Measurements from ENCODE around the gene SETD1A. TPM values are rescaled to one million over a fixed set of nuclear protein-coding genes. Genes with fewer than 3 reads are reported as not detected.
"Not testable (repeated sequence)": the region's sequence is repeated elsewhere in the genome, so short reads cannot be mapped to it uniquely, and the experiment has no call there.

Gene SETD1A
- total and polyA plus RNA-seq, 5 donors from 2014 or later: 0.33 to 35.2 (median 0.85) TPM

- not testable (repeated sequence) for ATAC-seq (ENCODE audit: low read depth in 2 of 2); DNase-seq
- H3K4me3 Mint-ChIP-seq: peak overlapping the region in 3 of 4 donors; percentile 9 to 76 (median 55)
Measured at GRCh38 chr16:31011815-31012214, 54.3 kb downstream of the SETD1A start.

GRCh38 chr16:31013292-31013691, 55.7 kb downstream of the SETD1A start:
- peaks cover 0 to 18% (median 4%) of the 10 kb centered on the region in 4 donors for H3K4me1 Mint-ChIP-seq
- peaks cover 55% of the 10 kb centered on the region for H3K27me3 Mint-ChIP-seq
- H3K27me3 ChIP-seq (ENCODE audit: control insufficient read depth, insufficient read depth, low read length); H3K9me3 ChIP-seq (ENCODE audit: control insufficient read depth in 2 of 2, low read length in 2 of 2); H3K4me3 ChIP-seq (ENCODE audit: low read depth, low read length); H3K27ac ChIP-seq (ENCODE audit: insufficient read depth, low read length, poor library complexity, severe bottlenecking); H3K9me3 Mint-ChIP-seq; H3K36me3 ChIP-seq (ENCODE audit: control insufficient read depth, insufficient read depth, low read length); H3K27ac Mint-ChIP-seq; H3K36me3 Mint-ChIP-seq; ATAC-seq (ENCODE audit: low read depth in 2 of 2); H3K4me1 ChIP-seq (ENCODE audit: control insufficient read depth, insufficient read depth, low read length, poor library complexity, severe bottlenecking); DNase-seq: not testable (repeated sequence)
- H3K4me3 Mint-ChIP-seq: peak overlapping the region in 1 of 4 donors; percentile 49

More at GRCh38 chr16:31011815-31012214, 54.3 kb downstream of the SETD1A start:
- H3K27me3 Mint-ChIP-seq: peaks cover 59% of the 10 kb centered on the region
- not testable (repeated sequence) for H3K9me3 ChIP-seq (ENCODE audit: control insufficient read depth in 2 of 2, low read length in 2 of 2); H3K9me3 Mint-ChIP-seq; H3K27ac ChIP-seq (ENCODE audit: insufficient read depth, low read length, poor library complexity, severe bottlenecking); H3K36me3 Mint-ChIP-seq; H3K4me3 ChIP-seq (ENCODE audit: low read depth, low read length); H3K4me1 ChIP-seq (ENCODE audit: control insufficient read depth, insufficient read depth, low read length, poor library complexity, severe bottlenecking); H3K36me3 ChIP-seq (ENCODE audit: control insufficient read depth, insufficient read depth, low read length); H3K27me3 ChIP-seq (ENCODE audit: control insufficient read depth, insufficient read depth, low read length)
- peak overlapping the region in 1 of 3 donors; percentile 81 for H3K27ac Mint-ChIP-seq
- H3K4me1 Mint-ChIP-seq: peaks cover 0 to 18% (median 4%) of the 10 kb centered on the region in 4 donors

- Histone ChIP-seq H3K27me3 (ENCODE audit: control insufficient read depth, insufficient read depth, low read length) (peaks cover 6% of the 10 kb centered on the region), H3K4me1 (ENCODE audit: control insufficient read depth, insufficient read depth, low read length, poor library complexity, severe bottlenecking) (peaks cover 3% of the 10 kb centered on the region), H3K27ac (ENCODE audit: insufficient read depth, low read length, poor library complexity, severe bottlenecking) (no peak overlapping the region), H3K4me3 (ENCODE audit: low read depth, low read length) (no peak overlapping the region), H3K9me3 (ENCODE audit: control insufficient read depth in 2 of 2, low read length in 2 of 2) (no peaks in the 10 kb centered on the region), H3K36me3 (ENCODE audit: control insufficient read depth, insufficient read depth, low read length) (no peaks in the 10 kb centered on the region)
- H3K27ac Mint-ChIP-seq: peak overlapping the region in 1 of 3 donors; percentile 51
- H3K9me3 Mint-ChIP-seq: no peaks in the 10 kb centered on the region
- no peak overlapping the region for H3K4me3 Mint-ChIP-seq
- DNase-seq: no peak
- H3K27me3 Mint-ChIP-seq: peaks cover 42% of the 10 kb centered on the region
- ATAC-seq (ENCODE audit: low read depth in 2 of 2): no peak
- peaks cover 3% of the 10 kb centered on the region for H3K36me3 Mint-ChIP-seq
- peaks cover 0 to 10% (median 4%) of the 10 kb centered on the region in 4 donors for H3K4me1 Mint-ChIP-seq
Measured at GRCh38 chr16:31016018-31016417, 58.5 kb downstream of the SETD1A start.

GRCh38 chr16:31017756-31018155, 60.2 kb downstream of the SETD1A start:
- peaks cover 26% of the 10 kb centered on the region for H3K27me3 Mint-ChIP-seq
- H3K9me3 ChIP-seq (ENCODE audit: control insufficient read depth in 2 of 2, low read length in 2 of 2); H3K27ac Mint-ChIP-seq; H3K36me3 Mint-ChIP-seq; H3K4me1 ChIP-seq (ENCODE audit: control insufficient read depth, insufficient read depth, low read length, poor library complexity, severe bottlenecking); H3K4me3 Mint-ChIP-seq; H3K9me3 Mint-ChIP-seq; H3K27me3 ChIP-seq (ENCODE audit: control insufficient read depth, insufficient read depth, low read length); DNase-seq; H3K36me3 ChIP-seq (ENCODE audit: control insufficient read depth, insufficient read depth, low read length); H3K4me3 ChIP-seq (ENCODE audit: low read depth, low read length); H3K27ac ChIP-seq (ENCODE audit: insufficient read depth, low read length, poor library complexity, severe bottlenecking); H3K4me1 Mint-ChIP-seq; ATAC-seq (ENCODE audit: low read depth in 2 of 2): not testable (repeated sequence)

- no peaks in the 10 kb centered on the region for H3K9me3 Mint-ChIP-seq
- Histone ChIP-seq H3K36me3 (ENCODE audit: control insufficient read depth, insufficient read depth, low read length) (no peaks in the 10 kb centered on the region), H3K27ac (ENCODE audit: insufficient read depth, low read length, poor library complexity, severe bottlenecking) (no peak overlapping the region), H3K4me1 (ENCODE audit: control insufficient read depth, insufficient read depth, low read length, poor library complexity, severe bottlenecking) (no peaks in the 10 kb centered on the region), H3K27me3 (ENCODE audit: control insufficient read depth, insufficient read depth, low read length) (no peaks in the 10 kb centered on the region), H3K9me3 (ENCODE audit: control insufficient read depth in 2 of 2, low read length in 2 of 2) (no peaks in the 10 kb centered on the region), H3K4me3 (ENCODE audit: low read depth, low read length) (no peak overlapping the region)
- DNase-seq (no peak), ATAC-seq (ENCODE audit: low read depth in 2 of 2) (no peak)
- peaks cover 8% of the 10 kb centered on the region for H3K27me3 Mint-ChIP-seq
- no peaks in the 10 kb centered on the region for H3K4me1 Mint-ChIP-seq
- H3K36me3 Mint-ChIP-seq: no peaks in the 10 kb centered on the region
- H3K4me3 Mint-ChIP-seq: no peak overlapping the region
- H3K27ac Mint-ChIP-seq: no peak overlapping the region
Measured at GRCh38 chr16:31020536-31020935, 63.0 kb downstream of the SETD1A start.

DNA sequence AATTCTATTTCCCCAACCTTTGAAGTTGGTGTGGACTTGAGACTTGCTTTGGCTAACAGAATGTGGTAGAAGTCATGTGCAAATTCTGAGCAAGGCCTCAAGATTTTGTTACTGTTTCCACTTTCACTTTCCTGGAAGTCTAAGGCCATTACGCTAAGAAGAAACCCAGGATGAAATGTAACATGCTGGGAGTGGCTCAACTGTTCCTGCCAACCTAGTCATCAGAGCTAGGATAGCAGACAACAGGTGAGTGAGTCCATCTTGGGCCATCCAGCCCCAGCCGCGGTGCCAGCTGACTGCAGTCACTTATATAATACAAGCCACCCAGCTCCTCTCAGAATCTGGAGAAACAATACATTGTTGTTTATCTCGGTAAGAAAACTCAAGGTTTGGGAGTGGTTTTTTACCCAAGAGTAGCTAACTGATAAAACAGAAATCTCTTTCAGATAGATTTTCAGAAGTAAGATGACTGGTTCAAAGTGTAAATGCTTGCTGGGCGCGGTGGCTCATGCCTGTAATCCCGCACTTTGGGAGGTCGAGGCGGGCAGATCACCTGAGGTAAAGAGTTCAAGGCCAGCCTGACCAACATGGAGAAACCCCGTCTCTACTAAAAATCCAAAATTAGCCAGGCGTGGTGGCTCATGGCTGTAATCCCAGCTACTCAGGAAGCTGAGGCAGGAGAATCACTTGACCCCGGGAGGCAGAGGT, 65.1 kb downstream of the SETD1A start:
- ATAC-seq (ENCODE audit: low read depth in 2 of 2): no peak
- Histone ChIP-seq H3K36me3 (ENCODE audit: control insufficient read depth, insufficient read depth, low read length) (no peaks in the 10 kb centered on the region), H3K27ac (ENCODE audit: insufficient read depth, low read length, poor library complexity, severe bottlenecking) (no peak overlapping the region), H3K9me3 (ENCODE audit: control insufficient read depth in 2 of 2, low read length in 2 of 2) (no peaks in the 10 kb centered on the region), H3K27me3 (ENCODE audit: control insufficient read depth, insufficient read depth, low read length) (no peaks in the 10 kb centered on the region), H3K4me3 (ENCODE audit: low read depth, low read length) (no peak overlapping the region), H3K4me1 (ENCODE audit: control insufficient read depth, insufficient read depth, low read length, poor library complexity, severe bottlenecking) (no peaks in the 10 kb centered on the region)
- Mint-ChIP-seq H3K4me1 (no peaks in the 10 kb centered on the region), H3K4me3 (no peak overlapping the region), H3K9me3 (no peaks in the 10 kb centered on the region), H3K27ac (peak overlapping the region in 1 of 3 donors; percentile 20), H3K36me3 (no peaks in the 10 kb centered on the region), H3K27me3 (peaks cover 8% of the 10 kb centered on the region)
- no peak for DNase-seq

GRCh38 chr16:31023252-31023602, 65.7 kb downstream of the SETD1A start:
- no peaks in the 10 kb centered on the region for H3K27me3 ChIP-seq (ENCODE audit: control insufficient read depth, insufficient read depth, low read length)
- H3K4me3 ChIP-seq (ENCODE audit: low read depth, low read length): no peak overlapping the region
- no peaks in the 10 kb centered on the region for H3K36me3 ChIP-seq (ENCODE audit: control insufficient read depth, insufficient read depth, low read length)
- Mint-ChIP-seq H3K36me3 (no peaks in the 10 kb centered on the region), H3K4me1 (no peaks in the 10 kb centered on the region), H3K27me3 (peaks cover 6% of the 10 kb centered on the region), H3K9me3 (no peaks in the 10 kb centered on the region), H3K27ac (no peak overlapping the region), H3K4me3 (no peak overlapping the region)
- ATAC-seq (ENCODE audit: low read depth in 2 of 2): no peak
- no peaks in the 10 kb centered on the region for H3K4me1 ChIP-seq (ENCODE audit: control insufficient read depth, insufficient read depth, low read length, poor library complexity, severe bottlenecking)
- H3K9me3 ChIP-seq (ENCODE audit: control insufficient read depth in 2 of 2, low read length in 2 of 2): no peaks in the 10 kb centered on the region
- DNase-seq: no peak
- H3K27ac ChIP-seq (ENCODE audit: insufficient read depth, low read length, poor library complexity, severe bottlenecking): no peak overlapping the region

DNA sequence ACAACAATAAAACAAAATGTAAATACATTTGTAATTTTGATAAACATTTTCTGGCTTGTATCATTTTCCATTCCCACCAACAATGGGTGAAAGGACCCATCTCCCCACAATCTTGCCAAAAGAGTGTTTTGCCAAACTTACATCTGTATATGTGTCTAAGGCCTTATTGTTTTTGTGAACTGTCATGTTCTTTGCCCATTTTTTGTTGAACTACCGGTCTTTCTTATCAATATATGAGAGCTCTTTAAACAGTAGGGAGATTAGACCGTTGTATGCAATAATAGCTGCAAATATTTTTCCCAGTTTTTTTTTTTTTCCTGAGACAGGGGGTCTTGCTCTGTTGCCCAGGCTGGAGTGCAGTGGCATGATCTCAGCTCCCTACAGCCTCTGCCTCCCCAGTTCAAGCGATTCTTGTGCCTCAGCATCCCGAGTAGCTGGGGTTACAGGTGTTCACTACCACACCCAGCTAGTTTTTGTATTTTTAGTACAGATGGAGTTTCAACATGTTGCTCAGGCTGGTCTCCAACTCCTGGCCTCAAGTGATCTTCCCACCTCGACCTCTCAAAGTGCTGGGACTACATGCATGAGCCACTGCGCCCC, 66.2 kb downstream of the SETD1A start:
- Mint-ChIP-seq H3K36me3 (no peaks in the 10 kb centered on the region), H3K27me3 (peaks cover 4% of the 10 kb centered on the region), H3K4me3 (no peak overlapping the region), H3K27ac (peak overlapping the region in 1 of 3 donors; percentile 35), H3K4me1 (no peaks in the 10 kb centered on the region), H3K9me3 (no peaks in the 10 kb centered on the region)
- DNase-seq: no peak
- Histone ChIP-seq H3K36me3 (ENCODE audit: control insufficient read depth, insufficient read depth, low read length) (no peaks in the 10 kb centered on the region), H3K4me1 (ENCODE audit: control insufficient read depth, insufficient read depth, low read length, poor library complexity, severe bottlenecking) (no peaks in the 10 kb centered on the region), H3K27ac (ENCODE audit: insufficient read depth, low read length, poor library complexity, severe bottlenecking) (no peak overlapping the region), H3K9me3 (ENCODE audit: control insufficient read depth in 2 of 2, low read length in 2 of 2) (no peaks in the 10 kb centered on the region), H3K4me3 (ENCODE audit: low read depth, low read length) (no peak overlapping the region), H3K27me3 (ENCODE audit: control insufficient read depth, insufficient read depth, low read length) (no peaks in the 10 kb centered on the region)
- ATAC-seq (ENCODE audit: low read depth in 2 of 2): no peak

All from CD4-positive, CD25-positive, alpha-beta regulatory T cell (primary cell).